H1 (cell line): Measurements from ENCODE around the gene GRID1. TPM values are rescaled to one million over a fixed set of nuclear protein-coding genes. Genes with fewer than 3 reads are reported as not detected.

Experiments
- CTCF ChIA-PET: fragments of 300-600 bp; sonication (Branson Sonifier 250); formaldehyde crosslinking; loops from one replicate; lab custom pipeline; 2021; ENCODE audit not compliant: partially characterized antibody; lab: Charles Lee
- POLR2A ChIA-PET: fragments of 300-600 bp; sonication (Branson Sonifier 250); formaldehyde crosslinking; loops from one replicate; lab custom pipeline; 2021; ENCODE audit warnings: inconsistent platforms; ENCODE audit not compliant: partially characterized antibody; lab: Charles Lee
- DNase-seq, 2 experiments: peaks; one replicate each; pipeline versions ENCODE4 v3.0.0 to v3.0.0-alpha.2; 2010 to 2022; ENCODE audit warnings: low spot score in 2 of 2, low read depth in 1 of 2, mixed read lengths in 1 of 2
- FAIRE-seq: peaks from 2 replicates; lab custom pipeline; 2011; peaks lifted over from hg19 to GRCh38; lab: Jason Lieb, UNC
- H2AFZ ChIP-seq: 2 replicates; pipeline ENCODE4 v1.8.1; 2012; ENCODE audit warnings: low read length, inconsistent platforms
- H2AK5ac ChIP-seq: 2 replicates; pipeline ENCODE4 v1.6.1; 2013; ENCODE audit warnings: low read depth, low read length
- H2BK120ac ChIP-seq: replicated peaks from 2 replicates; pipeline ENCODE3; 2013; ENCODE audit warnings: low read depth, low read length, inconsistent platforms
- H2BK12ac ChIP-seq: 2 replicates; pipeline ENCODE4 v1.6.1; 2013; ENCODE audit warnings: low read depth, low read length
- H2BK15ac ChIP-seq: 2 replicates; pipeline ENCODE4 v1.6.1; 2013; ENCODE audit warnings: low read length
- H2BK20ac ChIP-seq: 2 replicates; pipeline ENCODE4 v1.6.1; 2013; ENCODE audit warnings: low read length
- H2BK5ac ChIP-seq: 2 replicates; pipeline ENCODE4 v1.6.1; 2013; ENCODE audit warnings: low read depth, low read length
- H3K14ac ChIP-seq: 2 replicates; pipeline ENCODE4 v1.6.1; 2013; ENCODE audit warnings: inconsistent platforms; ENCODE audit not compliant: insufficient read length
- H3K18ac ChIP-seq: 2 replicates; pipeline ENCODE4 v1.6.1; 2013; ENCODE audit warnings: low read length; ENCODE audit errors: extremely low read depth
- H3K23ac ChIP-seq: 2 replicates; pipeline ENCODE4 v1.6.1; 2013; ENCODE audit warnings: inconsistent platforms; ENCODE audit not compliant: insufficient read length
- H3K23me2 ChIP-seq: 2 replicates; pipeline ENCODE4 v1.6.1; 2013; ENCODE audit warnings: low read depth, low read length
- H3K27ac ChIP-seq: 2 replicates; pipeline ENCODE4 v1.6.1; 2011; ENCODE audit warnings: low read depth, low read length, inconsistent platforms
- H3K27me3 ChIP-seq, 4 experiments: replicated peaks in 1 of 4; 1 replicate in 1 of 4; 2 replicates in 3 of 4; pipeline versions ENCODE4 v1.6.1 to v1.8.1; 2011 to 2013; ENCODE audit warnings: low read length in 3 of 4, mild to moderate bottlenecking in 3 of 4, inconsistent platforms in 2 of 4, mixed read lengths in 2 of 4, moderate library complexity in 1 of 4; ENCODE audit not compliant: control insufficient read depth in 3 of 4, insufficient read depth in 3 of 4; ENCODE audit errors: extremely low read depth in 1 of 4
- H3K36me3 ChIP-seq, 4 experiments: 2 replicates each; pipeline versions ENCODE4 v1.6.1 to v1.8.1; 2011 to 2013; ENCODE audit warnings: mild to moderate bottlenecking in 4 of 4, low read length in 3 of 4, moderate library complexity in 2 of 4, control low read depth in 1 of 4, inconsistent platforms in 1 of 4; ENCODE audit not compliant: insufficient read depth in 4 of 4, control insufficient read depth in 2 of 4
- H3K4ac ChIP-seq: replicated peaks from 2 replicates; pipeline ENCODE3; 2013; ENCODE audit warnings: low read length, low read depth, mixed read lengths, inconsistent platforms; ENCODE audit not compliant: insufficient read length
- H3K4me1 ChIP-seq, 4 experiments: replicated peaks in 1 of 4; 1 replicate in 1 of 4; 2 replicates in 3 of 4; pipeline versions ENCODE4 v1.6.1 to v1.8.1; 2011 to 2013; ENCODE audit warnings: low read length in 3 of 4, inconsistent platforms in 2 of 4, mixed read lengths in 1 of 4; ENCODE audit not compliant: insufficient read depth in 4 of 4, control insufficient read depth in 3 of 4
- H3K4me2 ChIP-seq, 2 experiments: 2 replicates each; pipeline versions ENCODE4 v1.6.1 to v1.8.1; 2011 to 2013; ENCODE audit warnings: low read depth in 2 of 2, low read length in 2 of 2, control low read depth in 1 of 2, inconsistent platforms in 1 of 2, mild to moderate bottlenecking in 1 of 2; ENCODE audit not compliant: insufficient read depth in 1 of 2
- H3K4me3 ChIP-seq, 4 experiments: fragments of 200-600, 300-600 bp in 1 of 4; sonication (generic), shearing (Covaris generic), sonication (Bioruptor Twin) in 1 of 4; 2 replicates each; pipeline versions ENCODE4 v1.5.1 to v1.8.1; 2011 to 2016; ENCODE audit warnings: low read length in 4 of 4, low read depth in 3 of 4, control low read depth in 2 of 4, inconsistent platforms in 2 of 4, mild to moderate bottlenecking in 2 of 4, mixed read lengths in 1 of 4, moderate library complexity in 1 of 4; ENCODE audit not compliant: insufficient read depth in 2 of 4; ENCODE audit errors: extremely low read depth in 1 of 4
- H3K56ac ChIP-seq: replicated peaks from 2 replicates; pipeline ENCODE3; 2013; ENCODE audit warnings: low read depth, mild to moderate bottlenecking, mixed read lengths, low read length, inconsistent platforms; ENCODE audit not compliant: insufficient read length
- H3K79me1 ChIP-seq: 2 replicates; pipeline ENCODE4 v1.6.1; 2013; ENCODE audit warnings: low read depth, low read length, control low read depth
- H3K79me2 ChIP-seq, 2 experiments: 2 replicates each; pipeline versions ENCODE4 v1.6.1 to v1.8.1; 2012 to 2013; ENCODE audit warnings: low read length in 2 of 2, mild to moderate bottlenecking in 2 of 2, inconsistent platforms in 1 of 2; ENCODE audit not compliant: insufficient read depth in 2 of 2, control insufficient read depth in 1 of 2
- H3K9ac ChIP-seq, 4 experiments: replicated peaks in 1 of 4; 1 replicate in 1 of 4; 2 replicates in 3 of 4; pipeline versions ENCODE4 v1.6.1 to v1.8.1; 2011 to 2013; ENCODE audit warnings: low read depth in 3 of 4, low read length in 3 of 4, control low read depth in 2 of 4, mild to moderate bottlenecking in 2 of 4, moderate library complexity in 2 of 4, inconsistent platforms in 1 of 4; ENCODE audit errors: extremely low read depth in 1 of 4
- H3K9me3 ChIP-seq, 2 experiments: 2 replicates each; pipeline versions ENCODE4 v1.6.1 to v1.8.1; 2012 to 2013; ENCODE audit warnings: mild to moderate bottlenecking in 2 of 2, moderate library complexity in 2 of 2, control low read depth in 1 of 2, inconsistent platforms in 1 of 2, low read depth in 1 of 2, low read length in 1 of 2, mixed read lengths in 1 of 2; ENCODE audit not compliant: insufficient read depth in 2 of 2
- H4K20me1 ChIP-seq, 2 experiments: replicated peaks in 1 of 2; 2 replicates each; pipeline versions ENCODE3 to v1.8.1; 2011 to 2013; ENCODE audit warnings: inconsistent platforms in 2 of 2, low read length in 2 of 2, mild to moderate bottlenecking in 1 of 2; ENCODE audit not compliant: insufficient read depth in 2 of 2, control insufficient read depth in 1 of 2
- H4K5ac ChIP-seq: 2 replicates; pipeline ENCODE4 v1.6.1; 2013; ENCODE audit warnings: low read length, low read depth, mixed read lengths, inconsistent platforms; ENCODE audit not compliant: insufficient read length
- H4K8ac ChIP-seq: 2 replicates; pipeline ENCODE4 v1.8.0; 2013; ENCODE audit warnings: mild to moderate bottlenecking, moderate library complexity, low read length, inconsistent platforms; ENCODE audit not compliant: insufficient read depth; ENCODE audit errors: extremely low read depth
- H4K91ac ChIP-seq: replicated peaks from 2 replicates; pipeline ENCODE3; 2013; ENCODE audit warnings: low read length, mixed read lengths, inconsistent platforms; ENCODE audit not compliant: insufficient read length
- ASH2L ChIP-seq: fragments of 200-600, 300-600 bp; sonication (generic); IDR thresholded peaks from one replicate; pipeline ENCODE4 v1.7.1; 2017; ENCODE audit warnings: low read length
- ATF2 ChIP-seq: IDR thresholded peaks from 2 replicates; pipeline ENCODE4 v1.6.1; 2012; ENCODE audit warnings: low read length, inconsistent platforms
- ATF3 ChIP-seq: IDR thresholded peaks from 2 replicates; pipeline ENCODE4 v1.6.1; 2011; ENCODE audit warnings: low read depth, mild to moderate bottlenecking, low read length; ENCODE audit not compliant: insufficient read depth
- BACH1 ChIP-seq: IDR thresholded peaks from 2 replicates; pipeline ENCODE4 v1.6.1; 2012; ENCODE audit warnings: low read length, improper control_type of control experiment
- CBX5 ChIP-seq: fragments of 300-800, 300-1000 bp; sonication (generic); IDR thresholded peaks from 2 replicates; pipeline ENCODE4 v1.7.1; 2016; ENCODE audit warnings: antibody characterized with exemption, low read length, low read depth
- CTBP2 ChIP-seq: IDR thresholded peaks from 2 replicates; pipeline ENCODE4 v1.7.0; 2011; ENCODE audit warnings: borderline replicate concordance, mild to moderate bottlenecking, moderate library complexity, mixed read lengths, low read length; ENCODE audit not compliant: insufficient read depth, insufficient read length
- KDM4A ChIP-seq: IDR thresholded peaks from one replicate; pipeline ENCODE4 v1.7.1; 2012; ENCODE audit warnings: low read depth, mild to moderate bottlenecking, moderate library complexity, low read length, inconsistent platforms; ENCODE audit not compliant: severe bottlenecking
- NANOG ChIP-seq: IDR thresholded peaks from 2 replicates; pipeline ENCODE4 v1.6.1; 2011; ENCODE audit warnings: low read length, low read depth, mild to moderate bottlenecking, inconsistent platforms; ENCODE audit not compliant: insufficient read depth, poor library complexity, severe bottlenecking
- SP2 ChIP-seq: IDR thresholded peaks from 2 replicates; pipeline ENCODE4 v1.6.1; 2012; ENCODE audit warnings: mild to moderate bottlenecking, low read length, inconsistent platforms
- SRF ChIP-seq: IDR thresholded peaks from 2 replicates; pipeline ENCODE4 v1.6.1; 2011; ENCODE audit warnings: mild to moderate bottlenecking, low read depth, low read length, moderate library complexity
- TEAD4 ChIP-seq: IDR thresholded peaks from 2 replicates; pipeline ENCODE4 v1.6.1; 2012; ENCODE audit warnings: low read depth, low read length, inconsistent platforms, mixed read lengths
- WGBS, 2 experiments: shearing (Covaris generic) in 1 of 2; methylation state at CpG; one replicate each; pipeline versions ENCODE4 v1.1.6 to v1.1.7; 2013 to 2015; ENCODE audit warnings: low lambda C conversion rate in 2 of 2, mixed read lengths in 2 of 2, inconsistent platforms in 1 of 2, low coverage in 1 of 2, missing lambda C conversion rate in 1 of 2; ENCODE audit not compliant: insufficient replicate concordance in 2 of 2, insufficient coverage in 1 of 2, insufficient read length in 1 of 2; ENCODE audit errors: extremely low coverage in 1 of 2, missing lambda C conversion rate in 1 of 2; 5-methylcytosine and 5-hydroxymethylcytosine counted together
- polyA plus RNA-seq, 7 experiments: library from polyadenylated mRNA; depleted of rRNA in 3 of 7; stranded (reverse) in 5 of 7; unstranded in 2 of 7; fragments of >200 nt in 5 of 7; fragments of 200-250 nt in 2 of 7; gene quantifications; 1 replicate in 5 of 7; 2 replicates in 1 of 7; 4 replicates in 1 of 7; pipeline versions ENCODE4 v1.2.1 to v1.2.3, GENCODE V29; 2011 to 2013; ENCODE audit warnings: missing spikeins in 2 of 7, mixed read lengths in 2 of 7
- total RNA-seq: library from RNA; stranded (reverse); fragmentation: NEBNext Ultra II Directional; extraction: Animal tissue kit (Norgen Biotek cat#: 25700); gene quantifications from 2 replicates; pipeline ENCODE4 v1.2.1, GENCODE V29; 2021

Gene GRID1
- total and polyA plus RNA-seq, 2 of the 8 experiments (the other 6 are each of a cell fraction or from before 2014, with no cell fraction given): 0.22 to 0.30 TPM

- Histone ChIP-seq H2AK5ac (no peak overlapping the region), H4K91ac (no peak overlapping the region), H3K79me1 (no peaks in the 10 kb centered on the region), H3K4me3 (no peak overlapping the region), H3K14ac (no peak overlapping the region), H3K9me3 (no peaks in the 10 kb centered on the region), H2BK5ac (no peak overlapping the region), H3K27ac (no peak overlapping the region), H3K18ac (no peak overlapping the region), H3K4ac (no peak overlapping the region), H2BK15ac (no peak overlapping the region), H3K36me3 (no peaks in the 10 kb centered on the region), H3K4me1 (no peaks in the 10 kb centered on the region), H3K79me2 (no peaks in the 10 kb centered on the region), H3K23me2 (no peaks in the 10 kb centered on the region), H3K4me2 (no peak overlapping the region), H3K9ac (no peak overlapping the region), H4K20me1 (no peaks in the 10 kb centered on the region), H3K27me3 (no peaks in the 10 kb centered on the region), H2BK120ac (no peak overlapping the region), H2BK12ac (no peak overlapping the region), H2BK20ac (no peak overlapping the region), H4K5ac (no peak overlapping the region), H3K56ac (no peak overlapping the region), H4K8ac (no peak overlapping the region), H3K23ac (no peak overlapping the region), H2AFZ (no peak overlapping the region)
- FAIRE-seq: no peak
- no peak for DNase-seq
- 92% methylated on average over 5 of the region's 5 CpGs; no CpG with 5 or more reads in 1 of the 2 experiments for WGBS, 2 experiments
- POLR2A ChIA-PET: no interaction called here
- CTCF ChIA-PET: no interaction called here
- no peak for TF ChIP-seq BACH1
- no peak for TF ChIP-seq CTBP2
- TF ChIP-seq ATF2: no peak
- TF ChIP-seq KDM4A: no peak
- no peak for TF ChIP-seq ATF3
- no peak for TF ChIP-seq CBX5
- no peak for TF ChIP-seq TEAD4
- no peak for TF ChIP-seq SRF
- no peak for TF ChIP-seq NANOG
- TF ChIP-seq ASH2L: no peak
- TF ChIP-seq SP2: no peak
Observed at GRCh38 chr10:85741626-85742300, 624.8 kb downstream of the GRID1 start.
